Breast epithelium (tissue), 4 donors: Measurements from ENCODE around the gene FAM3B. TPM values are rescaled to one million over a fixed set of nuclear protein-coding genes. Genes with fewer than 3 reads are reported as not detected.

ENCODE experiments used
- DNase-seq, 2 donors: peaks; one replicate each; pipeline ENCODE4 v3.0.0-alpha.2; 2019; ENCODE audit warnings: low spot score in 2 of 2
- H3K27ac ChIP-seq, 2 donors: fragments of 200-600 bp; sonication (generic) in 1 of 2; one replicate each; pipeline ENCODE4 v1.5.1; 2016 to 2019; ENCODE audit warnings: mild to moderate bottlenecking in 1 of 2
- H3K27me3 ChIP-seq, 2 donors: fragments of 200-600 bp; sonication (generic) in 1 of 2; one replicate each; pipeline versions ENCODE4 v1.5.1 to v1.6.0; 2017 to 2019; ENCODE audit warnings: control low read depth in 1 of 2, mild to moderate bottlenecking in 1 of 2
- H3K36me3 ChIP-seq: fragments of 200-600 bp; one replicate; pipeline ENCODE4 v1.5.1; 2019
- H3K4me1 ChIP-seq, 2 donors: fragments of 200-600 bp; sonication (generic); one replicate each; pipeline ENCODE4 v1.5.1; 2016 to 2019; ENCODE audit warnings: control low read depth in 1 of 2
- H3K4me3 ChIP-seq, 3 donors: fragments of 200-600 bp; sonication (generic); 1 replicate in 2 of 3; 2 replicates in 1 of 3; pipeline ENCODE4 v1.5.1; 2016 to 2019; ENCODE audit warnings: mild to moderate bottlenecking in 3 of 3, moderate library complexity in 2 of 3
- H3K9me3 ChIP-seq, 2 donors: fragments of 200-600 bp; sonication (generic) in 1 of 2; one replicate each; pipeline ENCODE4 v1.5.1; 2016 to 2019; ENCODE audit warnings: control low read depth in 1 of 2
- CTCF ChIP-seq, 3 donors: fragments of 450-650 bp; IDR thresholded peaks; one replicate each; pipeline ENCODE4 v1.5.1; 2016 to 2017; ENCODE audit warnings: antibody characterized with exemption in 3 of 3, mild to moderate bottlenecking in 3 of 3, moderate library complexity in 3 of 3
- POLR2A ChIP-seq: fragments of 450-650 bp; IDR thresholded peaks from one replicate; pipeline ENCODE4 v1.6.1; 2016; ENCODE audit warnings: antibody characterized with exemption, mild to moderate bottlenecking, moderate library complexity
- POLR2AphosphoS5 ChIP-seq, 3 donors: sonication (generic); formaldehyde crosslinking; IDR thresholded peaks; one replicate each; pipeline ENCODE4 v1.6.1; 2017; ENCODE audit warnings: antibody characterized with exemption in 3 of 3
- intact Hi-C: fragments of 100-400 bp; cut with DNase I; formaldehyde crosslinking; loops from one replicate; pipeline ENCODE4 v1.15.1; 2023; ENCODE audit warnings: low total_unique reads
- total RNA-seq, 3 donors: library from RNA; depleted of rRNA; stranded (reverse); fragments of >200 nt; gene quantifications; one replicate each; pipeline ENCODE4 v1.1.0, GENCODE V29; 2016

FAM3B gene
- total RNA-seq, 3 donors from 2014 or later = 1.6 to 13.6 (median 10.5) TPM

- TF ChIP-seq CTCF (IDR thresholded peaks at IDR 0.05) = no peak
- no peak for TF ChIP-seq POLR2AphosphoS5 (IDR thresholded peaks at IDR 0.05)
- no peak for TF ChIP-seq POLR2A
- intact Hi-C loops = no loop called here
- no peaks in the 10 kb centered on the region for H3K9me3 ChIP-seq
- peak in 1 of 2 donors; percentile 35 for DNase-seq
- no peaks in the 10 kb centered on the region for H3K36me3 ChIP-seq
- no peaks in the 10 kb centered on the region for H3K4me1 ChIP-seq
- H3K27ac ChIP-seq = peak overlapping the region; percentile 33 to 86
- no peaks in the 10 kb centered on the region for H3K27me3 ChIP-seq
- H3K4me3 ChIP-seq = peak overlapping the region; percentile 34 to 65 (median 37)
These were observed 52.1 kb downstream of the FAM3B start for GRCh38 chr21:41368735-41369104.

GRCh38 chr21:41369105-41369919, 52.7 kb downstream of the FAM3B start:
- no peak for TF ChIP-seq CTCF (IDR thresholded peaks at IDR 0.05)
- no peak for TF ChIP-seq POLR2A
- intact Hi-C loops = no loop called here
- peak overlapping the region; percentile 34 to 65 (median 37) for H3K4me3 ChIP-seq

GRCh38 chr21:41369920-41370839, 53.6 kb downstream of the FAM3B start:
- Histone ChIP-seq H3K4me1 (no peaks in the 10 kb centered on the region), H3K9me3 (no peaks in the 10 kb centered on the region), H3K27ac (peak overlapping the region in 1 of 2 donors; percentile 86), H3K4me3 (peak overlapping the region; percentile 34 to 65 (median 37)), H3K36me3 (no peaks in the 10 kb centered on the region), H3K27me3 (no peaks in the 10 kb centered on the region)
- intact Hi-C loops = loop anchor here (5.0 kb wide), 1 partner anchor 718 kb away; no protein-coding TSS in a partner anchor
- DNase-seq = no peak
- TF ChIP-seq POLR2AphosphoS5 (IDR thresholded peaks at IDR 0.05) (no peak), CTCF (IDR thresholded peaks at IDR 0.05) (no peak), POLR2A (no peak)

More at GRCh38 chr21:41369105-41369919, 52.7 kb downstream of the FAM3B start:
- Histone ChIP-seq H3K27ac (peak overlapping the region; percentile 33 to 86), H3K9me3 (no peaks in the 10 kb centered on the region), H3K4me1 (no peaks in the 10 kb centered on the region), H3K27me3 (no peaks in the 10 kb centered on the region), H3K36me3 (no peaks in the 10 kb centered on the region)
- DNase-seq = peak in 1 of 2 donors; percentile 52

GRCh38 chr21:41370840-41371684, 54.5 kb downstream of the FAM3B start:
- Histone ChIP-seq H3K9me3 (no peaks in the 10 kb centered on the region), H3K4me3 (peak overlapping the region in 1 of 3 donors; percentile 37), H3K27ac (peak overlapping the region in 1 of 2 donors; percentile 50), H3K27me3 (no peaks in the 10 kb centered on the region), H3K36me3 (no peaks in the 10 kb centered on the region), H3K4me1 (no peaks in the 10 kb centered on the region)
- intact Hi-C loops = loop anchor here (5.0 kb wide), 1 partner anchor 719 kb away; no protein-coding TSS in a partner anchor
- TF ChIP-seq CTCF (IDR thresholded peaks at IDR 0.05) (no peak), POLR2AphosphoS5 (IDR thresholded peaks at IDR 0.05) (no peak), POLR2A (no peak)
- no peak for DNase-seq
